Measurements from ENCODE around the gene ZNF831.

GRCh38 chr20:59276938-59277337 lies 113.3 kb downstream of the ZNF831 start:
- TF ChIP-seq POLR2A (IDR thresholded peaks at IDR 0.05) (no peak), CTCF (IDR thresholded peaks at IDR 0.05) (no peak)

Measured in thyroid gland (tissue), 4 donors.